Globus pallidus (tissue), 1 donor: Measurements from ENCODE around the gene SRR.
"Not testable (repeated sequence)": the region's sequence is repeated elsewhere in the genome, so short reads cannot be mapped to it uniquely, and the experiment has no call there.

Experiments used
- DNase-seq: peaks from one replicate; pipeline ENCODE4 v3.0.0-alpha.2; 2015; ENCODE audit warnings: low spot score

Gene SRR

DNA sequence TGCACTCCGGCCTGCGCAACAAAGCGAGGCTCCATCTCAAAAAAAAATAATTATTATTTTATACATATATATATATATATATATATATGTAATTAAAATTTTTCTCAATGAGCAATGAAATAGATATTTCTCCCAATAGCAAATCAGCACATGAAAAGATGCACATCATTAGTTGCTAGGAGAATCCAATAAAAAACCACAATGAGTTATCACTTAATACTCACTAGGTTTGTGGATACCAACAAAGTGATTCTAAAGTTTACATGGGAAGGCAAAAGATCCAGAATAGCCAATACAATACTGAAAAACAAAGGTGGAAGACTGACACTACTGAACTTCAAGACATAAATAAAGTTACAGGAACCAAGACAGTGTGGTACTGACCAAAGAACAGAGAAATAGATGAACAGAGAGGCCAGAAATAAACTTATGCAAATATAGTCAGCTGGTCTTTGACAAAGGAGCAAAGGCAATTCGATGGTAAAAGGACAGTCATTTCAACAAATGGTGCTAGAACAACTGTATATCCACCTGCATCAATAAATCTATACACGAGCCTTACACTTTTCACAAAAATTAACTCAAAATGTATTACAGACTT lies 13.8 kb upstream of the SRR start:
- no peak for DNase-seq

DNA sequence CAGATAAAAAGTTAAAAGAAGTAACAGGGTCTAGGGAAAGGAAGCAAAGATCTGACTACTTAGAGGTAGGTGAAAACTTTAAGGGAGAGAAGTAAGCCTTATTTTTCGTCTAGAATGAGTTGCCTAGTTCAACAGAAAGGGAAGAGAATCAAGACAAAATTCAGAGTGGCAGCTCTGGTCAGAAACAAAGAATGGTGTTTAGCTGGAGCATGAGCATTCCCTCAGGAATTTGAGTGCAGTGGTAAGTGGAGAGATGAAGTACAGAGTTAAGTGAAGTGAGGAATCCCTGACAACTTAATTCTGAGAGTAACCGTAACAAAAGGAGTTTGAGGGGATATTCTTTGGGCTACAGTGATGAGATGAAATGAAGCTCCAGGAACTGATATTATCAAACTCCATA lies 11.7 kb upstream of the SRR start:
- no peak for DNase-seq

DNA sequence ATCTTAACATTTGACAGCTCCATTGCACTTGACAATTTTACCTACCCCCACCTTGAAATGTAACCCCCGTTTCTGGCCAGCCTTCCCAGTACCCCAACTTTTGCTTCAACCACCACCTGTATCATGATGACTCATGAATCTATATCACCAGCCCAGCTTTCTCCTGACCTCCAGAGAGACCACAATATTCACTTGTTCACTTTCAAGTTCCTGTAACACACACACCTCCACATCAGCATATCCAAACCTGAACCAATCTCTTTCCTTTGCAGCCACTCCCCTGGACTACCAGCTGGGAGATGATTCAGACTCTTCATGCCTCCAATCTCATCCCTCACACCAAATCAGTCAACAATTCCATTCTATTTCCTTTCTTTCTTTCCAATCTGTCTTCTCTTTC lies 8.2 kb upstream of the SRR start:
- no peak for DNase-seq

DNA sequence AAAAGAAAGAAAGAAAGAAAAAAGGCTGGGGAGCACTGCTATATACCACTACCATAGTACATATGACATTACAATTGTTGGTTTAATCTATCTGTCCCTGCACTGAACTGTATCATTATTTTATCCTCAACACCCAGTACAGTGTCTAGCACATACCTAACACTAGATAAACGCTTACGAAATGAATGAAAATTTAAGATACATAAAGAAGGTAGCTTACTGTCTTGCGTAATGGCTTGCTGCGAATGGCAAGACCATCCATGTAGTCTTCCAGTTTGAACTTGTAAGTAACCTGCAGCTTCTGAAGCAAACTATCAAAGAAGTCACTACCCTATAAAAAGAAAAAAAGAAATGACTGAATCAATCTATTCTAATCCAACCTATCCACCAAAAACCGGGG lies 6.7 kb upstream of the SRR start:
- no peak for DNase-seq

DNA sequence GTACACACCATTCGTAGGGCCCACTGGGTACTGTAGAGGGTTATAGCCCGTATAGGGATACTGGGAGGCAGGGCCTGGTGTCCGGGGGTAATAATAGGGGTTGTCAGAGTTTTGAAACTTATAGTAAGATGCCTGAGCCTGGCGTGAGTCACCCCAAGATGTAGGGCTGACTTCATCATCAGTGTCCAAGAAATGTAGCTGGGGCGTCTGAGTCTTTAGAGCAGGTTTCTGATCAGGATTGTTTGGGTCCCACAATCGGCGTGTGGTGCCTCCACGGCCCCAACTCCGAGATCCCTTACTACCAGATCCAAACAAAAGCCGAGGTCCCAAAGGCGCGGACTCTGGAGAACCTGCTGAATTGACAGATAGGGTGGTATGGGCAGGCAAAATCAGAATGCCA lies 4.6 kb upstream of the SRR start:
- DNase-seq, result no peak

DNA sequence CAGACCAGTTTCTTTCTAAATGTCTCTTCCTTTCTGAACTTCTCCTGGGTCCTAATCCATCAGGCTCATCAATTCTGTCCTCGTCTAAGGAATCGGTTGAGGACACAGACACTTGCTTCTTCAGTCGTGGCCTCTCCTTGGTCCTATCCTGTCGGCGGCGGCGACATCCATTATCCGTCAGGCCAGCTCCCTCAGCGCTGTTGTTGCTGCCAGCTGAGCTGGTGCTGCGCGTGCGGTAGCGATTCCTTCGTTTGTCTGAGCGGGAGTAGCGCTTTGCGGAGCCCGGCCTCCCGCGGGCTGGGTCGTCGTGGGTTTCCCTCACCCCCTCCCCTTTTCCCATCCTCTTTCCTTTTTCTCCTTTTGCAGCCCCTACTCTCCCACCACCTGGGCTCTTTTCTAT lies 4.0 kb upstream of the SRR start:
- DNase-seq, result no peak

DNA sequence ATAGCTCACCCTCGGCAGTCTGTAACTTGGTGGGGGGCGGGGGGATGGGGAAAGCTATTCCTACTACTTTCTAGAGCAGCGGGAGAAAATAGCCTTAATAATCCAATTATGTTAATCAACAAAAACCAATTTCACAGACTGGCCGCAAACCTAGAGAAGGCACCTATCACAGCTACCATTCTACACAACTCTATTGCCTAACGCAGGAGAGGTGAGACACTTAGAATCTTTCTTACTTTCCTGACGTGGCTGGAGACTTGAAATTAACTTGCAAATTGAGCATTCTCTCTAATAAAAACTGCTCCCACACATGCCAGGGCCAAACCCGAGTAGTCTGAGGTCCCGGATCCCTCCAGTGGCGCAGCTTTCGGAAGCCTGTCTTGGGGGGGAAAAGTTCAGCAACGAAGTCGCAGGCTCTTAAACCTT lies 959 bp upstream of the SRR start:
- DNase-seq, result no peak

DNA sequence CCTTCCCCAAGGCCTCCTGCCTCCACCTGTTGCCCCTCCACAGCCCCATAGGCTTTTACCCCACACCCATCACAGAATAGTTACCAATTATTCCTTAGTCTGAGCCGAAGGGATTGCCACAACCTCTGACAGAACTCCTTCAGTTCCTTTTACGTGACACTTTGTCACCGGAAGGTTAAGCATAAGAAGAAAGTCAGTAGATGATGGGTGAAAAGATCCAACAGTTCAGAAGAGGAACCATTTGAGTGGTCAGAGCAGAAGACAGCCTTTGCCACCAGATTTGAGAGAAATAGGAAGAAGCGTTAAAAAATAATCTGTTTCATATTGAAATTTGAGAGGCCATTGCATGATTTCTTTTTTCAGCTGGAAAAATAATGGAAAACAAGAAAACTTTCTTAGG lies 1.2 kb downstream of the SRR start:
- no peak for DNase-seq

DNA sequence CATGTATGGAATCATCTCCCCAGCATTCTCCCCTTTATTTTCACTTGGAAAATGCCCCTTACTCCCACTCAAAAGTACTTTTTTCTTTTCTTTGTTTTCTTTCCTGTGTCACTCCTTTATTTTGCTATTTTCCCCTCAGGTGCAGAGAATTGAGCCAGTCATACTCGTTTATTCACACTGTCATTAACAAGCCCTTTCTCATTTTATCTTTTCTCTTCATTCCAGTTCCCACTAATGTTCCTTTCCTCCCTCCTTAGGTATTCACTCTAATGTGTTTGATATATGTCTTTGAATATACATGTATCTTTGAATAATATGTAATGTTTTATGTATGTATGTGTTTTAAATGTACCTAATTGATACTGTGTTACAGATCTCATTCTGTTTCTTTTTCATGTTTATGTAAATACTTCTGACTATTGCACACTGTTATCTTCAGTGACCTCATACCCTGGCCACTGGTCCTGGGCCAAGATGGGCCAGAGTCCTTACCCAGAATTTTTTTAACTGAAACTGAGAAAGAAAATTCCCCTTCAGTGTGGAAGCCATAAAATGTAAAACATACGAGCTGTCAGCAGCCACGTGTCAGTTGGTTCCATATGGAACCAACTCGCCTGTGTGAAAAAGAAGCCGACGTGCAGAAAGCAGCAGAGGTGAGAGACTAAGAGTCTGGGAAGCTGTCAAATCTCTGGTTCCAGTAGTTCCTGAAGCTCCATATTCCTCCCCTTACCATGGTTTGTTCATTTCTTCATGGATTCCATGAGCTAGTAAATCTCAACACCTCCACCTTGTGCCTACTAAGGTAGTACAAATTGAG lies 5.8 kb downstream of the SRR start:
- no peak for DNase-seq

DNA sequence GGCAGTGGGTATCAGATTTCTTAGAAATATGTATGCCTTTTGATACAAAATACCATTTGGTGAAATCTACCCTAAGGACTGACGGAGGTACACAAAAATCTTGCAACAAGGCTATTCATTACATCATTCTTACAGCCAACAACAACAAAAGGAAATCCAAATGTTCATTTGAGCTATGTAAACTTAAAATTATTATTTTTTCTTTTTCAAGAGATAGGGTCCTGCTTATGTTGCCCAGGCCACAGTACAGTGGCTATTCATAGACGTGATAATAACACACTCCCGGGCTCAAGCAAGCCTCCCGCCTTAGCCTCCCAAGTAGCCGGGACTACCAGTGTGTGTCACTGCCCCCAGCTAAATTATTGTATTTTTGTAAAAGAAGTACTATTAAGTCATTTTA lies 9.0 kb downstream of the SRR start:
- DNase-seq, result no peak

DNA sequence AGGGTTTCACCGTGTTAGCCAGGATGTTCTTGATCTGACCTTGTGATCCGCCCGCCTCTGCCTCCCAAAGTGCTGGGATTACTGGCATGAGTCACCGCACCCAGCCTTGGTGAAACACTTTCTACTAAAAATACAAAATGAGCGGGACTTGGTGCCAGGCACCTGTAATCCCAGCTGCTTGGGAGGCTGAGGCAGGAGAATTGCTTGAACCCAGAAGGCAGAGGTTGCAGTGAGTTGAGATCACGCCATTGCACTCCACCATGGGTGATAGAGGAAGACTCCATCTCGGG lies 13.1 kb downstream of the SRR start:
- DNase-seq, result not testable (repeated sequence)

DNA sequence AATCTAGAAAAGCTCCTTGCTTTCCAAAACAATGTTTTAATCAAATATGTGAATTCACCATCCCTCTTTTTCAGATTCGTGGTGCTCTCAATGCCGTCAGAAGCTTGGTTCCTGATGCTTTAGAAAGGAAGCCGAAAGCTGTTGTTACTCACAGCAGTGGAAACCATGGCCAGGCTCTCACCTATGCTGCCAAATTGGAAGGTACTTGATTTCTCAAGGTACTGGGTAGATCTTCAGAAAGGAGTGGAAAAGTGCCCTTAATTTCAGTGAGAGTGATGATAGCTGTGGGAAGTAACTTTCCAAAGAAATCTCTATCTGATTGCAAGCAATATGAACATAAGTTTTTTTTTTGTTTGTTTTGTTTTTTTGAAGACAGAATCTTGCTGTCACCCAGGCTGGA lies 14.0 kb downstream of the SRR start:
- no peak for DNase-seq

DNA sequence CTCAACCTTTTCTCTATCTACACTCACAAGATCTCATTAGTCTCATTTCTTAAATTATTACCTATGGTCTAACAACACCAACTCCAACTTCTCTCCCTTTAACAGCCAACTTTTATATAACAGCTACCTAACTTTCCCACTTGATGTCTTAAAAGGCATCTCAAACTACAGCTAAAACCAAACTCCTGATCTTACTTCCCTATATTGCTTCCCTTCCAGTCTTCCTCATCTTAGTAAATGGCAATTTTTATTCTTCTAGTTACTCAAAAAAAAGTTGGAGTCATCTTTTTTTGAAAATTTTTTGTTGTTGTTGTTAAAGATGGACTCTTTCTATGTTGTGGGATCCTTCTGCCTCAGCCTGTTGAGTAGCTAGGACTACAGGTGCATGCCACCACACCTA lies 15.3 kb downstream of the SRR start:
- DNase-seq, result no peak

DNA sequence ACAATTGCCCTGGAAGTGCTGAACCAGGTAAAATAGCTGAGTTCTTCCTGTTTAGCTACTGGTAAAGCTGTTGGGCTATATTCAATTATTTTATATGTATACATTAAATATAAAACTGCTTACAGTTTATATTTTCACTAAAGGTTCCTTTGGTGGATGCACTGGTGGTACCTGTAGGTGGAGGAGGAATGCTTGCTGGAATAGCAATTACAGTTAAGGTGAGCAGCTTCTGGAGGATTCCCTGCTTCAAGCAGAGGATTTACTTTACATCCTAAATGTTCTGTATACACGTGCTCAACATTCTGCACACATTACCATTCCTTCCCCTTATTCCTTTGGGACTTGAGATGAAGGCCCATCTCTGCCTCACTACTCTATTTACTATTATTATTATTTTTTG lies 17.6 kb downstream of the SRR start:
- no peak for DNase-seq

DNA sequence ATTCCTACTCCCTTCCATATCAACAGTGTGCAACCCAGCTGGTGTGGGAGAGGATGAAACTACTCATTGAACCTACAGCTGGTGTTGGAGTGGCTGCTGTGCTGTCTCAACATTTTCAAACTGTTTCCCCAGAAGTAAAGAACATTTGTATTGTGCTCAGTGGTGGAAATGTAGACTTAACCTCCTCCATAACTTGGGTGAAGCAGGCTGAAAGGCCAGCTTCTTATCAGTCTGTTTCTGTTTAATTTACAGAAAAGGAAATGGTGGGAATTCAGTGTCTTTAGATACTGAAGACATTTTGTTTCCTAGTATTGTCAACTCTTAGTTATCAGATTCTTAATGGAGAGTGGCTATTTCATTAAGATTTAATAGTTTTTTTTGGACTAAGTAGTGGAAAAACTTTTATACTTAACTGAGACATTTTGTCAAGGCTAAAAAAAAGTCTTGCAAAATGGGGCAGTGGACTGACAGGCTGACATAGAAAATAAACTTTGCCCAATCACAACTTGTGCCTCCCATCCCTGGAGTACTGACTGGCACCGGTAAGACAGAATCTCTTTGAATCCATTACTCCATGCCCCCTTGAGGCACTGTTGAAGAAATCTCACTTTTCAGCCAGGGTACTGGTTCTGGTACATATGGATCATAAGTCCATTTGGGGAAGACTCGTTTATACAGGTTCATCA lies 20.0 kb downstream of the SRR start:
- no peak for DNase-seq

DNA sequence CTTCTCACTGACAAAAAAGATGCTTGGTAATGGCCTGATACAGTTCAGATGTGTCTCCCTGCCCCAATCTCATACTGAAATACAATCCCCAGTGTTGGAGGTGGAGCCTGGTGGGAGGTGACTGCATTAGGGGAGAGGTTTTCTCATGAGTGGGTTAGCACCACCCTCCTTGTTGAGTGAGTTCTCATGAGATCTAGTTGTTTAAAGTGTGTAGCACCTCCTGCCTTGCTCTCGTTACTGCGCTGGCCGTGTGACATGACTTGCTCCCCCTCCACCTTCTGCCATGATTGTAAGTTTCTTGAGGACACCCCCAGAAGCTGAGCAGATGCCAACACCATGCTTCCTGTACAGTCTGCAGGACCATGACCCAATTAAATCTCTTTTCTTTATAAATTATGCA lies 27.6 kb downstream of the SRR start:
- no peak for DNase-seq

DNA sequence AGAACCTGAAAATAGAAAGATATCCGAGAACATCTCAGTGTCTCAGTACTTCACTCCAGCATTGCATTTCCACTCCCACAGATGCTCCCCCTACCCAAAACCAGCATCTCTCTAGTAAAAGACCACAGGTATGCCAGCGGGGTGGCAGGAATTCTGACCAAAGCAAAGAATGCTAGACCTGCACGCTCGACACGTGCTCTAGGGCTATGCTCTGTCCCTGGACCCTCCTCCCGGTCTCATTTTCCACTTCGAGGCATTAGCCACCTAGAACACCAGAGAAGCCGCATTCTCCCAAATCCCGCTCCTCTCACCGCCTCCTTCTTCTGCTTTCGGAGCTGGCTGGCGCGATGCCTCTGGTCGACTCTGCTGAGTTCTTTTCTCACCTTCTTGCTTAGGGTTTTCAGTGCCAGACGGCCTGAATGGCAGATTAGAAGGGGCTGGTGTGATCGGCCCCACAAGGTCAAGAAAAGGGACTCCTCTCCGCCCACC lies 32.0 kb downstream of the SRR start:
- no peak for DNase-seq

DNA sequence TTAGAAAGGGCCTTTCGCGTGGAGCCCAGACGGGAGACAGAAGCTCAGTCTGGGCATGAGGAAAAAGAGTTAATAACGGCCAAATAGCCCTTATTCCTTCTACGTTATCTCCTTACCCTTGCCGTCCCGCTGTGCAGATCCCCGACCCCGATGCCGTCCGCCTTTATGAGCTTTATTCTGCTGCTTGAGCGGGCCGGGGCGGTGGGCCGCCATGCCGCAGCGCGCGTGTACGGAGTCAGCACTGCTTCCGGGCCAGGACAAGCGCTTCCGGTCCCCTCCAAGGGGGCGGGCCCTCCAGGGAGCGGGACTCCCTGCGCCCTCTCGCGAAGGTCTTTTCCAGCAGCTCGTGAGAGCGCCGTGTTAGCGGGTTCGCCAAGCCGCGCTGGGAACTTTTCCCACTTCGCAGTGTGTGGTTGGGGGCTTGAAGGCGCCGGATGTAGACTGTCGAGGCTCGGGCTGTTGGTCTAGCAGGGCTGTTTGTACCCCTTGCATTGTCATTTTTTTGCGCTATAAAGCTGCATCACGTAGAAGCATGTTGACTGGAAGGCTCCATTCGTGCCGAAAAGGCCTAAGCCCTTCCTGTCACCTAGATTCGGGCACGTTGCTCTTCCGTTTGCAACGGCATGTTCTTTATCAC lies 32.6 kb downstream of the SRR start, which contains the start of gene TSR1:
Gene TSR1 (minus strand): TSS at position 243 of the 637 bp plus-strand sequence. CDS start 30 bp downstream, at position 213.
- peak; percentile 91 for DNase-seq

DNA sequence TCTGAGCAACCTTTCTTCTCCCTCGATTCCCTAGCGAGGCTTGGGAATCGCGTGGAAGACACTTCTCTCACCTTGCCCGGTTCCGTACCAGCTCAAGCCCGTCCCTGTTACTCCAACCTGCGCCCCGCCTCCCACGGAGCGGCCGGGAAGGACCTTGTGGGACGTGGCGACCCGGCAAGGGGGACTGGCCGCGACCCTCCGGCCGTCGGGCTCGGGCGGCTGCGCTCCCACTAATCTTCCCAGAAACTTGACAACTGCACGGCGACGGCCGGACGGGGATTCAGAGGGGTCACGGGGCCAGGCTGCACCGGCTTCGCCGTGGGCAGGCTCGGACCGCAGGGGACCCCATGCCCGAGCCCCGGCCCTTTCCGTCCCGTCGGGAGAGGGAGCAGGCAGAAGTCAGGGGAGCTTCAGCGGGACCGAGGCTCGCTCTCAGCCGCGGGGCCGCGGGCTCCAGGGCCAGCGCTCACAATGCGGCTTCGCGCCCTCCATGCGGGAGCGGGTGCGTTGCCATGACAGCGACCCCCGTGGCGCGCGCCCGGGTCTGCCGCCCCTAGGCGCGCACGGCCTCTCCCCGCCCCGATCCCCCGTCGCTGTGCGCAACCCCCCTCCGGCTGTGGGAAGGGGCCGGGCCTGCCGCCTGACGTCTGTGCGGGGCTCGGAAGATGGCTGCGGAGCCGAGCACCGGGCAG lies 33.2 kb downstream of the SRR start, which contains the start of gene SGSM2:
Gene SGSM2 (plus strand): TSS at position 650 of the 692 bp plus-strand sequence. CDS start 188 bp downstream, outside the sequence.
- DNase-seq, result peak; percentile 49

DNA sequence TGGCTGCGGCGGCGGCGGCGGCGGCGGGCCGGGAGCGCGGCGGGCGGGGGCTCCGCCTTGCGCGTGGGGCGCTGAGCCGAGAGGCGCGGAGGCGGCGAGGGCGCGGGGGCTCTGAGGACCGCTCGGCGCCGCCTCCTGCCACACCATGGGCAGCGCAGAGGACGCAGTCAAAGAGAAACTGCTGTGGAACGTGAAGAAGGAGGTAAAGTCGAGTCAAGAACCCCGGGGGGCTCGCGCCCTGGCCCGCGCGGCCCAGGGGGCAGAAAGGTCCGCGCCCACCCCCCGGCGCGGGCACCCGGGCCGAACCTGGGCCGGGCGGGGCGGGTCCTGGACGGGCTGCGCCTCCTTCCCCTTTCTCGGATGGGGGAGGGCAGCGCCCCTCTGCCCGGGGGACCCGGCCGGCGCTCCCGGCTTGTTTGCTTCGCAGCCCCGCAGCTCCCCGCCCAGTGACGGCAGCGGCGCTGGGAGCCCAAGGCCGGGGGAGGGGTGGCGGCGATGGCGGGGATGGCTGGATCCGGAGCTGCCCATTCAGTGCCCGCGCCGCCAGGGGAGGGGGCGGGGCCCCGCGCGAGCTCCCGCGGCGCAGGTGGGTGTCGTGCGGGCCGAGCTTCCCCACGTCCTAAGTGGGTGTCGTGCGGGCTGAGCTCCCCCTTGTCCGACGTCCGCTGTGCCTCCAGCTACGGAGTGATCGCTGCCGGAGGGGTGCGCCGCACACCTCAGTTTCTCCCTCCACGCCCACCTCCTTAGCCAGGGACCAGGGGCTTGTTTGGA lies 34.0 kb downstream of the SRR start:
- DNase-seq, result peak; percentile 50

DNA sequence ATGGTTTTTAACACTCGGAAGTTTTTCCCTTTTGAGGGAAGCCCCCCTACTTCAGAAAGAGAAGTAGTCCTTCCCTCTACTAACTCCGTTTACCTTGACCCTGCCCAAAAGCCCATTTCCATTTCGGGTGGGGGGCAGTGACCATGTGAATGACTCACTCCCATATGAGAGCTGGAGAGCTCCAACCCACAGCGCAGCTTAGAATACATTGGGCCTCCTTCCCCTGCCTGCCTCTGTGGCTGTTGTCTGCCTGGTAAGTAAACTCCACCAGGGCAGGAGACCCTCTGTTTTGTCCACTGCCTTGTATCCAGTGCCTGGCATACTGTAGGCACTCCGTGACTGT lies 34.5 kb downstream of the SRR start:
- no peak for DNase-seq
